GM21786 (cell line): ENCODE data around the gene C19orf73.
"Not testable (repeated sequence)": the region's sequence is repeated elsewhere in the genome, so short reads cannot be mapped to it uniquely, and the experiment has no call there.

ENCODE experiments used
- ATAC-seq: cut with Tn5 transposase; IDR thresholded peaks from one replicate; pipeline ENCODE4 v1.9.1; 2021; ENCODE audit not compliant: unreplicated experiment

C19orf73 gene

GRCh38 chr19:49123285-49123684 is 4.3 kb upstream of the C19orf73 start:
- not testable (repeated sequence) for ATAC-seq

GRCh38 chr19:49121841-49122240 is 2.9 kb upstream of the C19orf73 start:
- ATAC-seq = not testable (repeated sequence)

- ATAC-seq = no peak
Measured at GRCh38 chr19:49120868-49121267, 1.9 kb upstream of the C19orf73 start.

- no peak for ATAC-seq
Measured at GRCh38 chr19:49120325-49120683, 1.4 kb upstream of the C19orf73 start.

GRCh38 chr19:49119411-49120324 is 725 bp upstream of the C19orf73 start, which contains the start of gene PPFIA3:
Gene PPFIA3, plus strand, starts transcription at chr19:49119544. Its CDS starts 8,330 bp downstream, at chr19:49127874.
- ATAC-seq = no peak

- ATAC-seq = no peak
Measured at GRCh38 chr19:49117677-49118564, 1.0 kb downstream of the C19orf73 start.

- ATAC-seq = no peak
Measured at GRCh38 chr19:49116544-49116943, 2.4 kb downstream of the C19orf73 start.

- ATAC-seq = no peak
Measured at GRCh38 chr19:49114630-49115363, 4.1 kb downstream of the C19orf73 start.

GRCh38 chr19:49113762-49114629 is 4.9 kb downstream of the C19orf73 start, which contains the start of gene LIN7B:
Gene LIN7B, plus strand, starts transcription at chr19:49114370. Its CDS starts 35 bp downstream, at chr19:49114405.
- ATAC-seq = no peak

- ATAC-seq = no peak
Measured at GRCh38 chr19:49111218-49111998, 7.5 kb downstream of the C19orf73 start.

GRCh38 chr19:49110567-49110966 is 8.4 kb downstream of the C19orf73 start:
- no peak for ATAC-seq

- ATAC-seq = no peak
Measured at GRCh38 chr19:49109569-49110233, 9.2 kb downstream of the C19orf73 start.

GRCh38 chr19:49109051-49109450 is 9.9 kb downstream of the C19orf73 start:
- no peak for ATAC-seq

- ATAC-seq = no peak
Measured at GRCh38 chr19:49107625-49108459, 11.1 kb downstream of the C19orf73 start.

- ATAC-seq = no peak
Measured at GRCh38 chr19:49106648-49107135, 12.3 kb downstream of the C19orf73 start.

- ATAC-seq = no peak
Measured at GRCh38 chr19:49104229-49104864, 14.6 kb downstream of the C19orf73 start.
